GM12874 (cell line): Measurements from ENCODE around the gene UBE2I.

Source experiments
- TF ChIP-seq, protein P1 (sequence below): IDR thresholded peaks from 2 replicates; pipeline ENCODE4 v1.5.1; 2011; ENCODE audit warnings: low read depth, mild to moderate bottlenecking, control low read depth, low read length, moderate library complexity; ENCODE audit not compliant: insufficient read depth

The UBE2I gene

GRCh38 chr16:1315081-1316032 lies 5.9 kb downstream of the UBE2I start:
- TF ChIP-seq, protein P1, sequence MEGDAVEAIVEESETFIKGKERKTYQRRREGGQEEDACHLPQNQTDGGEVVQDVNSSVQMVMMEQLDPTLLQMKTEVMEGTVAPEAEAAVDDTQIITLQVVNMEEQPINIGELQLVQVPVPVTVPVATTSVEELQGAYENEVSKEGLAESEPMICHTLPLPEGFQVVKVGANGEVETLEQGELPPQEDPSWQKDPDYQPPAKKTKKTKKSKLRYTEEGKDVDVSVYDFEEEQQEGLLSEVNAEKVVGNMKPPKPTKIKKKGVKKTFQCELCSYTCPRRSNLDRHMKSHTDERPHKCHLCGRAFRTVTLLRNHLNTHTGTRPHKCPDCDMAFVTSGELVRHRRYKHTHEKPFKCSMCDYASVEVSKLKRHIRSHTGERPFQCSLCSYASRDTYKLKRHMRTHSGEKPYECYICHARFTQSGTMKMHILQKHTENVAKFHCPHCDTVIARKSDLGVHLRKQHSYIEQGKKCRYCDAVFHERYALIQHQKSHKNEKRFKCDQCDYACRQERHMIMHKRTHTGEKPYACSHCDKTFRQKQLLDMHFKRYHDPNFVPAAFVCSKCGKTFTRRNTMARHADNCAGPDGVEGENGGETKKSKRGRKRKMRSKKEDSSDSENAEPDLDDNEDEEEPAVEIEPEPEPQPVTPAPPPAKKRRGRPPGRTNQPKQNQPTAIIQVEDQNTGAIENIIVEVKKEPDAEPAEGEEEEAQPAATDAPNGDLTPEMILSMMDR, result no peak

DNA sequence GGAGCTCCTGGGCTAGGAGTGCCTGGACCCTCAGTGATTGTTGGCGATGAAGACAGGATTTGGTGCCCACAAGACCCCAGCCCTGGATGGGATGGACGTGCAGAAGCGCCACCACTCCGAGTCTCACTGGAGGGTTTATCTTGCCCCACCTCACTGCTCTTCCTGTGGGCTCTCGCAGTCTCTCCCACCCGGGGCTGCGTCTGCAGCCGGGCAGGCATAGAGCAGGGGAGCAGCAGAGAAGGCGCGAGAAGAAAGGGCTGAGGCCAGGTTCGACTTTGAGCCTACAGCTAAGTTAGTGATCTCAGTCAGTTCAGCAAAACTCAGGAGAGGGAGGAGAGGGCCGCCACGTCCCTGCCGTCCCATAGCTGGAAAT lies 6.6 kb downstream of the UBE2I start:
- TF ChIP-seq, protein P1, result no peak

GRCh38 chr16:1317479-1318267 lies 8.2 kb downstream of the UBE2I start:
- TF ChIP-seq, protein P1, result no peak

GRCh38 chr16:1318268-1318545 lies 8.8 kb downstream of the UBE2I start:
- TF ChIP-seq, protein P1, result no peak

GRCh38 chr16:1319041-1319440 lies 9.6 kb downstream of the UBE2I start:
- TF ChIP-seq, protein P1, result no peak

- TF ChIP-seq, protein P1, result no peak
These were observed 10.7 kb downstream of the UBE2I start for GRCh38 chr16:1320097-1320496.

DNA sequence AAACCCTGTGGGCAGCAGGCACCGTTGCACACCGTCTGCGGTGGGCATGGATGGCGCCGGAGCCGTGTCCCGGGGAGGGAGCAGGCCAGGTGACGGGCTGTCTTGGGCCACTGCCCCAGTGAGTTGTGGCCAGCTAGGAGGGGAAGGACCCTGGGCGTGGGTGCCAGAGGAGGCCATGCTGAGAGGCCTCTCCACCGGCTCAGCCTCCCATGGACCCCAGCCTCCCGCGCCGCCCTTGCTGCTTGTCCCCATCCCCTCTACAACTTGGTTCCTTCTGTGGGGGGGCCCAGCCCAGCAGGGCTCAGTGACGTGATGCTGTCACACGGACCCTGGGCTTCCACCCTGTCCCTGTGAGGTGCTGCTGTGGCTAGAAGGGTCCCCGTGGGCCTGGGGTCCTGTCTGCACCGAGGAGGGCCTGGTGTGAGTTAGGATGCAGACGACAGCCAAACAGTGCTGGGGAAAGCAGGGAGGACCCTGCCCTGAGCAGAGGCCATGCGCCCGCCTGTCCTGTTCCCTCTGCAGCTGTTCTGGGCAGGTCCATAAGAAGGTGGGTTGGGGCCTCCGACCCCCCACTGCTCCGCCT lies 11.3 kb downstream of the UBE2I start:
- TF ChIP-seq, protein P1, result no peak
